ENCODE results near the gene MAP4K5.

- TF ChIP-seq GATA2 (IDR thresholded peaks at IDR 0.05; ENCODE audit: low read depth, low read length): no peak
- no peak for TF ChIP-seq GATA3 (IDR thresholded peaks at IDR 0.05; ENCODE audit: low read depth, low read length)
Observed at GRCh38 chr14:50377550-50378085, 154.8 kb downstream of the MAP4K5 start.

All from SH-SY5Y (cell line).